Ovary (tissue), 9 donors: ENCODE data around the gene CPD. TPM values are rescaled to one million over a fixed set of nuclear protein-coding genes. Genes with fewer than 3 reads are reported as not detected.
"Not testable (repeated sequence)": the region's sequence is repeated elsewhere in the genome, so short reads cannot be mapped to it uniquely, and the experiment has no call there.

Source experiments
- DNase-seq, 5 donors: peaks; one replicate each; pipeline ENCODE4 v3.0.0-alpha.2; 2019 to 2020
- H3K27ac ChIP-seq, 2 donors: fragments of 200-600 bp; one replicate each; pipeline versions ENCODE4 v1.5.1 to v1.8.0; 2019 to 2022
- H3K27me3 ChIP-seq: fragments of 200-600 bp; one replicate; pipeline ENCODE4 v1.8.0; 2022
- H3K36me3 ChIP-seq: fragments of 200-600 bp; sonication (generic); one replicate; pipeline ENCODE4 v1.5.1; 2019
- H3K4me1 ChIP-seq: one replicate; pipeline ENCODE4 v1.8.1; 2013; ENCODE audit warnings: mild to moderate bottlenecking, moderate library complexity; ENCODE audit not compliant: insufficient read depth
- H3K4me3 ChIP-seq: fragments of 200-600 bp; sonication (generic); one replicate; pipeline ENCODE4 v1.5.1; 2017
- H3K9me3 ChIP-seq, 2 donors: fragments of 200-600 bp in 1 of 2; sonication (generic) in 1 of 2; one replicate each; pipeline versions ENCODE4 v1.5.1 to v1.8.1; 2013 to 2019; ENCODE audit warnings: mild to moderate bottlenecking in 1 of 2, moderate library complexity in 1 of 2
- CTCF ChIP-seq, 3 donors: fragments of 450-650 bp in 2 of 3; fragments of 200-600 bp in 1 of 3; IDR thresholded peaks; one replicate each; pipeline versions ENCODE4 v1.5.1 to v1.8.0; 2016 to 2022; ENCODE audit warnings: antibody characterized with exemption in 3 of 3, mild to moderate bottlenecking in 1 of 3
- EP300 ChIP-seq: sonication (generic); formaldehyde crosslinking; IDR thresholded peaks from one replicate; pipeline ENCODE4 v1.6.1; 2017; ENCODE audit warnings: antibody characterized with exemption
- POLR2A ChIP-seq: fragments of 450-650 bp; IDR thresholded peaks from one replicate; pipeline ENCODE4 v1.6.1; 2017; ENCODE audit warnings: antibody characterized with exemption, mild to moderate bottlenecking, moderate library complexity
- WGBS, 3 donors: extraction: QIAGEN DNeasy Blood & Tissue Kit in 1 of 3; methylation state at CpG; one replicate each; pipeline versions ENCODE4 v1.1.5 to v1.1.7; 2013 to 2017; 5-methylcytosine and 5-hydroxymethylcytosine counted together
- intact Hi-C, 4 donors: fragments of 100-400 bp; cut with DNase I; formaldehyde crosslinking; loops; one replicate each; pipeline versions ENCODE4 v1.11.0 to v1.15.1; 2022 to 2023
- polyA plus RNA-seq, 2 donors: library from polyadenylated mRNA; stranded (reverse); fragments of 200-250 nt in 1 of 2; fragments of 350-450 nt in 1 of 2; fragmentation: Illumina TruSeq in 1 of 2; extraction: RNeasy Lipid Tissue Mini Kit (QIAGEN cat#74804) in 1 of 2; gene quantifications; one replicate each; pipeline ENCODE4 v1.2.3, GENCODE V29; 2013 to 2014
- total RNA-seq, 7 donors: library from RNA; depleted of rRNA in 2 of 7; stranded (reverse); fragments of >200 nt in 2 of 7; fragmentation: NEBNext Ultra II Directional in 3 of 7; extraction: Animal tissue kit (Norgen Biotek cat#: 25700) in 3 of 7; gene quantifications; one replicate each; pipeline versions ENCODE4 v1.1.0 to v1.2.4, GENCODE V29; 2016 to 2023
- donor health status: DM: no; HTN: no; CAD: no; lungs with moderate emphysema.
- donor health status: DM: no; HTN: no; CAD: no.
- donor health status: Bipolar disorder and iron deficiency.
- donor health status: DM: yes; HTN: yes; CAD: no.
- donor health status: DM: no; HTN: no; CAD: no.
- donor health status: DM: yes; HTN: yes; CAD: no.

The CPD gene
- total and polyA plus RNA-seq, 9 donors: 8.6 to 53.8 (median 28.6) TPM

- intact Hi-C loops: no loop called here
- Histone ChIP-seq H3K27ac (no peak overlapping the region), H3K36me3 (no peaks in the 10 kb centered on the region), H3K9me3 (no peaks in the 10 kb centered on the region), H3K4me1 (no peaks in the 10 kb centered on the region), H3K4me3 (no peak overlapping the region), H3K27me3 (no peaks in the 10 kb centered on the region)
- WGBS, 3 donors: 89 to 94% (median 90%) methylated on average over 12 of the region's 12 CpGs
- TF ChIP-seq POLR2A (no peak), CTCF (IDR thresholded peaks at IDR 0.05) (no peak), EP300 (no peak)
- no peak for DNase-seq
Measured at GRCh38 chr17:30450125-30451027, 71.6 kb downstream of the CPD start.

- no peak for TF ChIP-seq EP300
- no peak for TF ChIP-seq POLR2A
- Histone ChIP-seq H3K4me3 (no peak overlapping the region), H3K27ac (no peak overlapping the region), H3K27me3 (no peaks in the 10 kb centered on the region), H3K4me1 (no peaks in the 10 kb centered on the region), H3K36me3 (no peaks in the 10 kb centered on the region), H3K9me3 (no peaks in the 10 kb centered on the region)
- intact Hi-C loops: no loop called here
- no peak for DNase-seq
- WGBS, 3 donors: 84 to 88% (median 87%) methylated on average over 4 of the region's 4 CpGs
Measured at GRCh38 chr17:30454635-30455034, 75.9 kb downstream of the CPD start.

- no peak for TF ChIP-seq CTCF (IDR thresholded peaks at IDR 0.05)
- TF ChIP-seq EP300: no peak
- no peak for TF ChIP-seq POLR2A
Measured at GRCh38 chr17:30458371-30458770, 79.6 kb downstream of the CPD start.

GRCh38 chr17:30458797-30459413, 80.2 kb downstream of the CPD start:
- H3K4me1 ChIP-seq, H3K27me3 ChIP-seq, H3K9me3 ChIP-seq, intact Hi-C loops, H3K4me3 ChIP-seq, H3K27ac ChIP-seq, H3K36me3 ChIP-seq, DNase-seq: not testable (repeated sequence)
- 90 to 93% (median 93%) methylated on average over 5 of the region's 5 CpGs for WGBS, 3 donors

More at GRCh38 chr17:30458371-30458770, 79.6 kb downstream of the CPD start:
- intact Hi-C loops: no loop called here
- H3K36me3 ChIP-seq: no peaks in the 10 kb centered on the region
- no peak overlapping the region for H3K27ac ChIP-seq
- no peaks in the 10 kb centered on the region for H3K9me3 ChIP-seq
- 85 to 92% (median 89%) methylated on average over 6 of the region's 6 CpGs for WGBS, 3 donors
- DNase-seq: no peak
- H3K27me3 ChIP-seq: no peaks in the 10 kb centered on the region
- H3K4me1 ChIP-seq: no peaks in the 10 kb centered on the region
- no peak overlapping the region for H3K4me3 ChIP-seq

GRCh38 chr17:30468465-30468864, 89.7 kb downstream of the CPD start:
- Histone ChIP-seq H3K9me3 (no peaks in the 10 kb centered on the region), H3K4me3 (no peak overlapping the region), H3K27me3 (no peaks in the 10 kb centered on the region), H3K36me3 (no peaks in the 10 kb centered on the region), H3K4me1 (no peaks in the 10 kb centered on the region), H3K27ac (no peak overlapping the region)
- intact Hi-C loops: no loop called here
- DNase-seq: no peak
- TF ChIP-seq CTCF (IDR thresholded peaks at IDR 0.05) (no peak), EP300 (no peak), POLR2A (no peak)
- 74 to 98% (median 95%) methylated on average over 2 of the region's 2 CpGs for WGBS, 3 donors
